ENCODE results near the gene OR51F2. TPM values are rescaled to one million over a fixed set of nuclear protein-coding genes. Genes with fewer than 3 reads are reported as not detected.

OR51F2 gene
- total and polyA plus RNA-seq, 2 experiments from 2014 or later = not detected

GRCh38 chr11:4797206-4797605 is 23.9 kb upstream of the OR51F2 start:
- no peaks in the 10 kb centered on the region for H3K4me1 Mint-ChIP-seq
- TF ChIP-seq STAT1 (IDR thresholded peaks at IDR 0.05; ENCODE audit: unreplicated experiment) = no peak

DNA sequence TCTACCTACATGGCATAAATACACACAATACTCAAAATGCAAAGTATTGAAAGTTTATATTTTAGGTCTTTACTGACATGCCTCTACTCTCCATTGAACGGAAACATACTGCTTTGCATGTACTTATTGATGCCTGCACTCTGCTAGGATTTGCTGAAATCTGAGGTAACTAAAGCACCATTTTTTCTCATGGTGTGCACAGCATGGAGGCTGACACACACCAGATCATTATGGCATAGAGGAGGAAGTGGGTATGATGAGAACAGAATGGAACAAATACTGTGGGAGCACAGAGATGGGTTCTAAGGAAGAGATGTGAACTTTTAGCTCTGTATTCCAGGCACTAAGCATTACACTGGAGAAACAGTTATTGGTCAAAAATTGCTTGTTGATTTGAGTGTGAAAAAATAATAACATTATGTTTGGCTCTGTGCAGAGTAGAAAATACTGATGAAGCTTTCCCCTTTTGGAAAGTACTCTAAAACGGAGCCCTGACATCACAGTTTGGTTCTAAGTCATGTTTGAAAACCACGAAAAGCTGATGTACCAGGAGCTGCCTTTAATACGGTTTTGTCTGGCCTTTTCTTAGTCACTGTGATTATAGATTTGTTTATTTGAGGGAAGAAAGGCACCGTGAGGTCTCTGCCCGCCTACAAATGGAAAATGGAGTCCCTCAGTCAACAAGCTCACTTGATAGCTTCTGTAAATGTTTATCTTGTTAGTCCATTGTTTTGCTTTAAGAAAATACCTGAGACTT is 22.5 kb upstream of the OR51F2 start:
- H3K4me2 ChIP-seq = no peak overlapping the region
- no peaks in the 10 kb centered on the region for H4K20me1 ChIP-seq (replicated peaks; ENCODE audit: insufficient read depth)
- no peaks in the 10 kb centered on the region for H3K36me3 ChIP-seq (ENCODE audit: insufficient read depth)
- H3K27ac ChIP-seq (ENCODE audit: low read depth) = no peak overlapping the region
- H3K27me3 Mint-ChIP-seq (ENCODE audit: insufficient read depth, low read depth, poor library complexity) = peaks cover 3% of the 10 kb centered on the region
- H3K27me3 ChIP-seq (ENCODE audit: insufficient read depth) = no peaks in the 10 kb centered on the region
- no peak for DNase-seq (ENCODE audit: low spot score)
- no peaks in the 10 kb centered on the region for H3K4me1 Mint-ChIP-seq
- H3K9me3 Mint-ChIP-seq = no peaks in the 10 kb centered on the region
- H3K79me2 ChIP-seq (replicated peaks; ENCODE audit: insufficient read depth) = no peaks in the 10 kb centered on the region
- H3K36me3 Mint-ChIP-seq (ENCODE audit: low read depth) = no peaks in the 10 kb centered on the region
- H3K9me2 ChIP-seq (ENCODE audit: insufficient read depth) = 0 out of 2 replicates have a peak, but pooled peaks cover 6% of the 10 kb centered on the region
- no peak for ATAC-seq
- H2AFZ ChIP-seq = no peak overlapping the region
- H3F3A ChIP-seq (replicated peaks; ENCODE audit: low read depth) = no peaks in the 10 kb centered on the region
- no peaks in the 10 kb centered on the region for H3K4me1 ChIP-seq (ENCODE audit: insufficient read depth)
- H3K27ac Mint-ChIP-seq = no peak overlapping the region
- H3K4me3 Mint-ChIP-seq = no peak overlapping the region
- no peak overlapping the region for H3K4me3 ChIP-seq
- TF ChIP-seq CTCF (conservative IDR thresholded peaks at IDR 0.05; ENCODE audit: low read depth in 2 of 2) (no peak), NANOG (IDR thresholded peaks at IDR 0.05; ENCODE audit: borderline replicate concordance) (no peak), ZNF462 (CRISPR knock-in tag; IDR thresholded peaks at IDR 0.05) (no peak), EZH2 (IDR thresholded peaks at IDR 0.05; ENCODE audit: low read depth, unreplicated experiment) (no peak), POLR2AphosphoS5 (IDR thresholded peaks at IDR 0.05; ENCODE audit: low read depth) (no peak), ZNF114 (CRISPR knock-in tag; IDR thresholded peaks at IDR 0.05) (no peak), CREB1 (CRISPR knock-in tag; IDR thresholded peaks at IDR 0.05; ENCODE audit: low read depth) (no peak), STAT1 (IDR thresholded peaks at IDR 0.05; ENCODE audit: unreplicated experiment) (no peak)
- TF ChIP-seq, protein P1, sequence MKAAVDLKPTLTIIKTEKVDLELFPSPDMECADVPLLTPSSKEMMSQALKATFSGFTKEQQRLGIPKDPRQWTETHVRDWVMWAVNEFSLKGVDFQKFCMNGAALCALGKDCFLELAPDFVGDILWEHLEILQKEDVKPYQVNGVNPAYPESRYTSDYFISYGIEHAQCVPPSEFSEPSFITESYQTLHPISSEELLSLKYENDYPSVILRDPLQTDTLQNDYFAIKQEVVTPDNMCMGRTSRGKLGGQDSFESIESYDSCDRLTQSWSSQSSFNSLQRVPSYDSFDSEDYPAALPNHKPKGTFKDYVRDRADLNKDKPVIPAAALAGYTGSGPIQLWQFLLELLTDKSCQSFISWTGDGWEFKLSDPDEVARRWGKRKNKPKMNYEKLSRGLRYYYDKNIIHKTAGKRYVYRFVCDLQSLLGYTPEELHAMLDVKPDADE (IDR thresholded peaks at IDR 0.05) = no peak

More at GRCh38 chr11:4797206-4797605, 23.9 kb upstream of the OR51F2 start:
- no peak overlapping the region for H3K4me3 Mint-ChIP-seq
- no peak overlapping the region for H3K27ac ChIP-seq (ENCODE audit: low read depth)
- no peaks in the 10 kb centered on the region for H4K20me1 ChIP-seq (replicated peaks; ENCODE audit: insufficient read depth)
- H3K9me2 ChIP-seq (ENCODE audit: insufficient read depth) = 0 out of 2 replicates have a peak, but pooled peaks cover 6% of the 10 kb centered on the region
- no peaks in the 10 kb centered on the region for H3K9me3 Mint-ChIP-seq
- no peaks in the 10 kb centered on the region for H3K79me2 ChIP-seq (replicated peaks; ENCODE audit: insufficient read depth)
- H3K27me3 Mint-ChIP-seq (ENCODE audit: insufficient read depth, low read depth, poor library complexity) = peaks cover 3% of the 10 kb centered on the region
- H2AFZ ChIP-seq = no peak overlapping the region
- H3K4me2 ChIP-seq = no peak overlapping the region
- H3K27me3 ChIP-seq (ENCODE audit: insufficient read depth) = no peaks in the 10 kb centered on the region
- no peak overlapping the region for H3K27ac Mint-ChIP-seq
- no peaks in the 10 kb centered on the region for H3K36me3 Mint-ChIP-seq (ENCODE audit: low read depth)
- H3F3A ChIP-seq (replicated peaks; ENCODE audit: low read depth) = no peaks in the 10 kb centered on the region
- ATAC-seq = no peak
- DNase-seq (ENCODE audit: low spot score) = no peak
- H3K4me1 ChIP-seq (ENCODE audit: insufficient read depth) = no peaks in the 10 kb centered on the region
- no peaks in the 10 kb centered on the region for H3K36me3 ChIP-seq (ENCODE audit: insufficient read depth)
- H3K4me3 ChIP-seq = no peak overlapping the region

All from GM23338 (cell line).